Stimulated activated CD4-positive, alpha-beta T cell treated with anti-CD3 and anti-CD28 coated beads, Interleukin-1b, Interleukin-23, amount 100 ng/mL, for 24 hours (primary cell): ENCODE results near the gene NMUR1.
A peak's percentile ranks its signal among the peaks of the same experiment; 100 is the strongest.
"Not testable (repeated sequence)": the region's sequence is repeated elsewhere in the genome, so short reads cannot be mapped to it uniquely, and the experiment has no call there.

Source experiments
- DNase-seq, 4 experiments: peaks; one replicate each; pipeline ENCODE4 v3.0.0-alpha.2; 2020; ENCODE audit warnings: low read depth in 4 of 4, low spot score in 1 of 4

The NMUR1 gene

GRCh38 chr2:231530099-231531011, at the start of gene NMUR1:
TSS of gene NMUR1 (minus strand) at chr2:231530445. CDS start at chr2:231530361, 84 bp downstream.
- DNase-seq = peak; percentile 47 to 59 (median 52)

- DNase-seq = no peak
Observed at GRCh38 chr2:231579560-231579959, 49.3 kb upstream of the NMUR1 start.

- not testable (repeated sequence) for DNase-seq
Observed at GRCh38 chr2:231578655-231579054, 48.4 kb upstream of the NMUR1 start.

- DNase-seq = no peak
Observed at GRCh38 chr2:231576465-231576864, 46.2 kb upstream of the NMUR1 start.

- no peak for DNase-seq
Observed at GRCh38 chr2:231575612-231576256, 45.5 kb upstream of the NMUR1 start.

- DNase-seq = no peak
Observed at GRCh38 chr2:231573698-231574421, 43.6 kb upstream of the NMUR1 start.

GRCh38 chr2:231573096-231573495, 42.9 kb upstream of the NMUR1 start:
- DNase-seq = no peak

GRCh38 chr2:231571661-231572191, 41.5 kb upstream of the NMUR1 start:
- DNase-seq = no peak

GRCh38 chr2:231570915-231571314, 40.7 kb upstream of the NMUR1 start:
- not testable (repeated sequence) for DNase-seq

GRCh38 chr2:231568785-231569435, 38.7 kb upstream of the NMUR1 start:
- peak in 1 of 4 experiments; percentile 28 for DNase-seq

- DNase-seq = no peak
Observed at GRCh38 chr2:231568098-231568784, 38.0 kb upstream of the NMUR1 start.

GRCh38 chr2:231567159-231567558, 36.9 kb upstream of the NMUR1 start:
- no peak for DNase-seq

- no peak for DNase-seq
Observed at GRCh38 chr2:231565887-231566594, 35.8 kb upstream of the NMUR1 start.

GRCh38 chr2:231563378-231563961, 33.2 kb upstream of the NMUR1 start:
- DNase-seq = peak in 1 of 4 experiments; percentile 26

- DNase-seq = peak in 2 of 4 experiments; percentile 16 to 34
Observed at GRCh38 chr2:231557571-231558217, 27.4 kb upstream of the NMUR1 start.

GRCh38 chr2:231556981-231557380, 26.7 kb upstream of the NMUR1 start:
- no peak for DNase-seq

- not testable (repeated sequence) for DNase-seq
Observed at GRCh38 chr2:231556496-231556895, 26.3 kb upstream of the NMUR1 start.

- DNase-seq = no peak
Observed at GRCh38 chr2:231554748-231555545, 24.7 kb upstream of the NMUR1 start.
